ENCODE results near the gene ST8SIA6. TPM values are rescaled to one million over a fixed set of nuclear protein-coding genes. Genes with fewer than 3 reads are reported as not detected.

Gene ST8SIA6
- total and polyA plus RNA-seq, 4 experiments from 2014 or later, result 0.30 to 0.58 (median 0.52) TPM; not detected in 1

GRCh38 chr10:17473228-17473950 lies 19.0 kb upstream of the ST8SIA6 start:
- no peak for DNase-seq
- Histone ChIP-seq H3K9me3 (ENCODE audit: control insufficient read depth in 1 of 2, low read length in 2 of 2) (no peaks in the 10 kb centered on the region), H3K36me3 (ENCODE audit: insufficient read depth, low read length) (no peaks in the 10 kb centered on the region), H3K4me3 (ENCODE audit: low read length in 2 of 2) (no peak overlapping the region), H3K27me3 (ENCODE audit: insufficient read depth, low read length) (no peaks in the 10 kb centered on the region), H3K4me1 (ENCODE audit: insufficient read depth, low read length) (no peaks in the 10 kb centered on the region), H3K27ac (ENCODE audit: low read depth, low read length) (no peak overlapping the region)
- peaks cover 21% of the 10 kb centered on the region in 2 donors for H3K27me3 Mint-ChIP-seq
- no peaks in the 10 kb centered on the region for H3K36me3 Mint-ChIP-seq
- no peak overlapping the region for H3K27ac Mint-ChIP-seq
- intact Hi-C loops (cut with micrococcal nuclease), result no loop called here
- CTCF ChIA-PET (ENCODE audit: partially characterized antibody), result no interaction called here
- H3K9me3 Mint-ChIP-seq, result peaks cover 0 to 6% (median 2%) of the 10 kb centered on the region in 8 donors
- peaks cover 3 to 10% (median 5%) of the 10 kb centered on the region in 4 donors for H3K4me1 Mint-ChIP-seq
- POLR2A ChIA-PET (ENCODE audit: partially characterized antibody), result no interaction called here
- no peak overlapping the region for H3K4me3 Mint-ChIP-seq

- H3K4me1 ChIP-seq (ENCODE audit: insufficient read depth, low read length), result no peaks in the 10 kb centered on the region
- H3K27ac Mint-ChIP-seq, result no peak overlapping the region
- no peaks in the 10 kb centered on the region for H3K27me3 ChIP-seq (ENCODE audit: insufficient read depth, low read length)
- ChIA-PET POLR2A (ENCODE audit: partially characterized antibody) (no interaction called here), CTCF (ENCODE audit: partially characterized antibody) (no interaction called here)
- H3K36me3 ChIP-seq (ENCODE audit: insufficient read depth, low read length), result no peaks in the 10 kb centered on the region
- intact Hi-C loops (cut with micrococcal nuclease), result no loop called here
- H3K4me3 ChIP-seq (ENCODE audit: low read length in 2 of 2), result no peak overlapping the region
- H3K27ac ChIP-seq (ENCODE audit: low read depth, low read length), result no peak overlapping the region
- H3K9me3 ChIP-seq (ENCODE audit: control insufficient read depth in 1 of 2, low read length in 2 of 2), result no peaks in the 10 kb centered on the region
- no peak overlapping the region for H3K4me3 Mint-ChIP-seq
- H3K4me1 Mint-ChIP-seq, result peaks cover 3 to 10% (median 5%) of the 10 kb centered on the region in 4 donors
- DNase-seq, result no peak
- peaks cover 20 to 21% of the 10 kb centered on the region in 2 donors for H3K27me3 Mint-ChIP-seq
- no peaks in the 10 kb centered on the region for H3K36me3 Mint-ChIP-seq
- H3K9me3 Mint-ChIP-seq, result peaks cover 0 to 6% (median 2%) of the 10 kb centered on the region in 8 donors
Measured at GRCh38 chr10:17472481-17473227, 18.3 kb upstream of the ST8SIA6 start.

GRCh38 chr10:17470246-17470645 lies 15.9 kb upstream of the ST8SIA6 start:
- no peaks in the 10 kb centered on the region for H3K4me1 ChIP-seq (ENCODE audit: insufficient read depth, low read length)
- no peaks in the 10 kb centered on the region for H3K9me3 ChIP-seq (ENCODE audit: control insufficient read depth in 1 of 2, low read length in 2 of 2)
- peaks cover 3 to 10% (median 5%) of the 10 kb centered on the region in 4 donors for H3K4me1 Mint-ChIP-seq
- no peak overlapping the region for H3K4me3 Mint-ChIP-seq
- H3K27me3 Mint-ChIP-seq, result peaks cover 16 to 18% of the 10 kb centered on the region in 2 donors
- peaks cover 0 to 6% (median 2%) of the 10 kb centered on the region in 8 donors for H3K9me3 Mint-ChIP-seq
- no peaks in the 10 kb centered on the region for H3K27me3 ChIP-seq (ENCODE audit: insufficient read depth, low read length)
- H3K4me3 ChIP-seq (ENCODE audit: low read length in 2 of 2), result no peak overlapping the region
- no peak overlapping the region for H3K27ac ChIP-seq (ENCODE audit: low read depth, low read length)
- ChIA-PET POLR2A (ENCODE audit: partially characterized antibody) (no interaction called here), CTCF (ENCODE audit: partially characterized antibody) (no interaction called here)
- H3K36me3 Mint-ChIP-seq, result no peaks in the 10 kb centered on the region
- DNase-seq, result no peak
- intact Hi-C loops (cut with micrococcal nuclease), result no loop called here
- no peak overlapping the region for H3K27ac Mint-ChIP-seq
- H3K36me3 ChIP-seq (ENCODE audit: insufficient read depth, low read length), result no peaks in the 10 kb centered on the region

- Histone ChIP-seq H3K9me3 (ENCODE audit: control insufficient read depth in 1 of 2, low read length in 2 of 2) (no peaks in the 10 kb centered on the region), H3K4me1 (ENCODE audit: insufficient read depth, low read length) (no peaks in the 10 kb centered on the region), H3K36me3 (ENCODE audit: insufficient read depth, low read length) (no peaks in the 10 kb centered on the region), H3K4me3 (ENCODE audit: low read length in 2 of 2) (no peak overlapping the region), H3K27me3 (ENCODE audit: insufficient read depth, low read length) (no peaks in the 10 kb centered on the region), H3K27ac (ENCODE audit: low read depth, low read length) (no peak overlapping the region)
- CTCF ChIA-PET (ENCODE audit: partially characterized antibody), result no interaction called here
- no peak overlapping the region for H3K4me3 Mint-ChIP-seq
- H3K9me3 Mint-ChIP-seq, result peaks cover 0 to 5% (median 1%) of the 10 kb centered on the region in 8 donors
- H3K36me3 Mint-ChIP-seq, result no peaks in the 10 kb centered on the region
- H3K27me3 Mint-ChIP-seq, result peaks cover 14 to 33% of the 10 kb centered on the region in 2 donors
- intact Hi-C loops (cut with micrococcal nuclease), result no loop called here
- no peak for DNase-seq
- H3K4me1 Mint-ChIP-seq, result no peaks in the 10 kb centered on the region
- H3K27ac Mint-ChIP-seq, result peak overlapping the region in 2 of 7 donors; percentile 16 to 26
- POLR2A ChIA-PET (ENCODE audit: partially characterized antibody), result no interaction called here
Measured at GRCh38 chr10:17465328-17466125, 11.1 kb upstream of the ST8SIA6 start.

- no peaks in the 10 kb centered on the region for H3K4me1 ChIP-seq (ENCODE audit: insufficient read depth, low read length)
- no peaks in the 10 kb centered on the region for H3K4me1 Mint-ChIP-seq
- no peak overlapping the region for H3K27ac ChIP-seq (ENCODE audit: low read depth, low read length)
- H3K27me3 Mint-ChIP-seq, result peaks cover 12 to 32% of the 10 kb centered on the region in 2 donors
- DNase-seq, result no peak
- no peak overlapping the region for H3K27ac Mint-ChIP-seq
- CTCF ChIA-PET (ENCODE audit: partially characterized antibody), result no interaction called here
- no peaks in the 10 kb centered on the region for H3K36me3 Mint-ChIP-seq
- no peaks in the 10 kb centered on the region for H3K27me3 ChIP-seq (ENCODE audit: insufficient read depth, low read length)
- H3K36me3 ChIP-seq (ENCODE audit: insufficient read depth, low read length), result no peaks in the 10 kb centered on the region
- no peaks in the 10 kb centered on the region for H3K9me3 ChIP-seq (ENCODE audit: control insufficient read depth in 1 of 2, low read length in 2 of 2)
- no peaks in the 10 kb centered on the region for H3K9me3 Mint-ChIP-seq
- H3K4me3 Mint-ChIP-seq, result no peak overlapping the region
- POLR2A ChIA-PET (ENCODE audit: partially characterized antibody), result no interaction called here
- intact Hi-C loops (cut with micrococcal nuclease), result no loop called here
- no peak overlapping the region for H3K4me3 ChIP-seq (ENCODE audit: low read length in 2 of 2)
Measured at GRCh38 chr10:17464545-17464944, 10.2 kb upstream of the ST8SIA6 start.

- no peak for DNase-seq
- CTCF ChIA-PET (ENCODE audit: partially characterized antibody), result no interaction called here
- POLR2A ChIA-PET (ENCODE audit: partially characterized antibody), result no interaction called here
- Mint-ChIP-seq H3K9me3 (no peaks in the 10 kb centered on the region), H3K4me3 (no peak overlapping the region), H3K27me3 (peaks cover 11 to 23% of the 10 kb centered on the region in 2 donors), H3K27ac (no peak overlapping the region), H3K4me1 (peaks cover 0 to 3% (median 0%) of the 10 kb centered on the region in 4 donors), H3K36me3 (no peaks in the 10 kb centered on the region)
- Histone ChIP-seq H3K27me3 (ENCODE audit: insufficient read depth, low read length) (no peaks in the 10 kb centered on the region), H3K4me3 (ENCODE audit: low read length in 2 of 2) (no peak overlapping the region), H3K9me3 (ENCODE audit: control insufficient read depth in 1 of 2, low read length in 2 of 2) (no peaks in the 10 kb centered on the region), H3K4me1 (ENCODE audit: insufficient read depth, low read length) (no peaks in the 10 kb centered on the region), H3K36me3 (ENCODE audit: insufficient read depth, low read length) (no peaks in the 10 kb centered on the region), H3K27ac (ENCODE audit: low read depth, low read length) (no peak overlapping the region)
- intact Hi-C loops (cut with micrococcal nuclease), result no loop called here
Measured at GRCh38 chr10:17460756-17461155, 6.4 kb upstream of the ST8SIA6 start.

GRCh38 chr10:17457083-17457482 lies 2.7 kb upstream of the ST8SIA6 start:
- ChIA-PET POLR2A (ENCODE audit: partially characterized antibody) (no interaction called here), CTCF (ENCODE audit: partially characterized antibody) (no interaction called here)

More at GRCh38 chr10:17457083-17457482, 2.7 kb upstream of the ST8SIA6 start:
- no peak for DNase-seq
- Histone ChIP-seq H3K4me3 (ENCODE audit: low read length in 2 of 2) (no peak overlapping the region), H3K27ac (ENCODE audit: low read depth, low read length) (no peak overlapping the region), H3K27me3 (ENCODE audit: insufficient read depth, low read length) (no peaks in the 10 kb centered on the region), H3K36me3 (ENCODE audit: insufficient read depth, low read length) (no peaks in the 10 kb centered on the region), H3K4me1 (ENCODE audit: insufficient read depth, low read length) (peaks cover 9% of the 10 kb centered on the region), H3K9me3 (ENCODE audit: control insufficient read depth in 1 of 2, low read length in 2 of 2) (no peaks in the 10 kb centered on the region)
- H3K9me3 Mint-ChIP-seq, result no peaks in the 10 kb centered on the region
- H3K27me3 Mint-ChIP-seq, result peaks cover 5 to 6% of the 10 kb centered on the region in 2 donors
- H3K36me3 Mint-ChIP-seq, result no peaks in the 10 kb centered on the region
- no peak overlapping the region for H3K4me3 Mint-ChIP-seq
- intact Hi-C loops (cut with micrococcal nuclease), result no loop called here
- no peak overlapping the region for H3K27ac Mint-ChIP-seq
- H3K4me1 Mint-ChIP-seq, result peaks cover 13 to 32% (median 16%) of the 10 kb centered on the region in 4 donors
